OCI-LY7 (cell line): Measurements from ENCODE around the gene AAK1. TPM values are rescaled to one million over a fixed set of nuclear protein-coding genes. Genes with fewer than 3 reads are reported as not detected.
A peak's percentile ranks its signal among the peaks of the same experiment; 100 is the strongest.

Source experiments
- BruUV-seq: library from RNA; stranded (reverse); fragments of 400-500 nt; replicated peaks from 2 replicates; lab custom pipeline; 2021; lab: Mats Ljungman, UMichigan
- CTCF ChIA-PET: fragments of 300-600 bp; sonication (Branson Sonifier 250); formaldehyde crosslinking; loops from one replicate; lab custom pipeline; 2022; ENCODE audit warnings: antibody characterized with exemption; ENCODE audit not compliant: unreplicated experiment; lab: Charles Lee
- POLR2A ChIA-PET: fragments of 300-600 bp; sonication (Branson Sonifier 250); formaldehyde crosslinking; loops from one replicate; lab custom pipeline; 2022; ENCODE audit warnings: antibody characterized with exemption; lab: Charles Lee
- DNase-seq: peaks from one replicate; pipeline ENCODE4 v3.0.0-alpha.2; 2015; ENCODE audit warnings: low spot score
- H2AFZ ChIP-seq: fragments of 200-600 bp; sonication (generic), shearing (Covaris generic); 2 replicates; pipeline ENCODE4 v1.6.1; 2014; ENCODE audit warnings: mild to moderate bottlenecking, antibody characterized with exemption, low read length, moderate library complexity
- H3K27ac ChIP-seq: fragments of 200-600 bp; sonication (generic); 2 replicates; pipeline ENCODE4 v1.5.1; 2014; ENCODE audit warnings: mixed run types, low read depth, mild to moderate bottlenecking, moderate library complexity, low read length, inconsistent platforms; ENCODE audit not compliant: poor library complexity, severe bottlenecking
- H3K36me3 ChIP-seq: fragments of 200-600 bp; sonication (generic); 2 replicates; pipeline ENCODE4 v1.6.1; 2014; ENCODE audit warnings: mild to moderate bottlenecking, antibody characterized with exemption, low read length, moderate library complexity, mixed read lengths; ENCODE audit not compliant: insufficient read depth
- H3K4me1 ChIP-seq: fragments of 200-600 bp; sonication (generic); 2 replicates; pipeline ENCODE4 v1.5.1; 2014; ENCODE audit warnings: mild to moderate bottlenecking, low read length; ENCODE audit not compliant: insufficient read depth, poor library complexity, severe bottlenecking
- H3K4me2 ChIP-seq: fragments of 200-600 bp; sonication (generic); 2 replicates; pipeline ENCODE4 v1.6.1; 2014; ENCODE audit warnings: mild to moderate bottlenecking, low read length
- H3K4me3 ChIP-seq: fragments of 200-600 bp; sonication (generic); 2 replicates; pipeline ENCODE4 v1.5.1; 2014; ENCODE audit warnings: mild to moderate bottlenecking, low read depth, low read length; ENCODE audit not compliant: poor library complexity, severe bottlenecking
- H3K79me2 ChIP-seq: fragments of 200-600 bp; sonication (generic); 2 replicates; pipeline ENCODE4 v1.6.1; 2016; ENCODE audit warnings: low read depth, mild to moderate bottlenecking, low read length, moderate library complexity, mixed read lengths; ENCODE audit not compliant: insufficient read depth
- H3K9me2 ChIP-seq: fragments of 200-600 bp; sonication (generic); 2 replicates; pipeline ENCODE4 v1.6.1; 2016; ENCODE audit warnings: mild to moderate bottlenecking, low read length, mixed read lengths; ENCODE audit not compliant: insufficient read depth
- H3K9me3 ChIP-seq: fragments of 200-600 bp; sonication (generic); 2 replicates; pipeline ENCODE4 v1.6.1; 2014; ENCODE audit warnings: mild to moderate bottlenecking, mixed run types, low read length, mixed read lengths
- H4K20me1 ChIP-seq: fragments of 200-600 bp; sonication (generic); 2 replicates; pipeline ENCODE4 v1.6.1; 2014; ENCODE audit warnings: mild to moderate bottlenecking, antibody characterized with exemption, low read length, moderate library complexity, mixed read lengths; ENCODE audit not compliant: insufficient read depth
- CTCF ChIP-seq: fragments of 200-600 bp; sonication (generic); conservative IDR thresholded peaks from 2 replicates; pipeline ENCODE4 v1.5.1; 2014; ENCODE audit warnings: mild to moderate bottlenecking, antibody characterized with exemption, low read length, moderate library complexity, mixed read lengths
- EZH2phosphoT487 ChIP-seq: fragments of 200-600 bp; sonication (generic); IDR thresholded peaks from 2 replicates; pipeline ENCODE4 v1.6.1; 2018; ENCODE audit warnings: low read depth, borderline replicate concordance, mild to moderate bottlenecking, mixed run types, antibody characterized with exemption, low read length, moderate library complexity, mixed read lengths
- intact Hi-C: fragments of 100-400 bp; cut with micrococcal nuclease; formaldehyde crosslinking; loops from one replicate; pipeline ENCODE4 v1.10.0; 2022; ENCODE audit not compliant: unreplicated experiment
- total RNA-seq, 2 experiments: library from RNA; depleted of rRNA in 1 of 2; stranded (reverse); fragments of >200 nt in 1 of 2; shearing (Covaris generic) in 1 of 2; gene quantifications; 2 replicates each; pipeline ENCODE4 v1.2.3, GENCODE V29; 2014 to 2022

The AAK1 gene
- total RNA-seq, 2 experiments from 2014 or later: 8.3 to 8.5 TPM

- H3K79me2 ChIP-seq: no peaks in the 10 kb centered on the region
- ChIA-PET POLR2A (interaction anchor here (1.0 kb wide), 1 partner anchor 64 kb away, joined by 3 read pairs; no protein-coding TSS in a partner anchor), CTCF (no interaction called here)
- no peak for DNase-seq
- no peak overlapping the region for H3K4me3 ChIP-seq
- no peak overlapping the region for H3K27ac ChIP-seq
- H4K20me1 ChIP-seq: 0 out of 2 replicates have a peak, but pooled peaks cover 16% of the 10 kb centered on the region
- H3K36me3 ChIP-seq: no peaks in the 10 kb centered on the region
- no peak overlapping the region for H3K4me2 ChIP-seq
- no TSS peak for BruUV-seq
- H3K9me2 ChIP-seq: no peaks in the 10 kb centered on the region
- TF ChIP-seq CTCF (no peak), EZH2phosphoT487 (no peak)
- H3K9me3 ChIP-seq: no peaks in the 10 kb centered on the region
- H3K4me1 ChIP-seq: peaks cover 28% of the 10 kb centered on the region
- H2AFZ ChIP-seq: no peak overlapping the region
- intact Hi-C loops: loop anchor here (10.0 kb wide), 2 partner anchors 178 to 212 kb away; partner anchors contain the start of genes GMCL1 and NFU1
These were observed 3.2 kb upstream of the AAK1 start for GRCh38 chr2:69646714-69647113.

GRCh38 chr2:69645921-69646320, 2.4 kb upstream of the AAK1 start:
- no TSS peak for BruUV-seq
- intact Hi-C loops: loop anchor here (10.0 kb wide), 2 partner anchors 179 to 211 kb away; partner anchors contain the start of genes GMCL1 and NFU1
- Histone ChIP-seq H3K4me2 (no peak overlapping the region), H3K79me2 (no peaks in the 10 kb centered on the region), H4K20me1 (0 out of 2 replicates have a peak, but pooled peaks cover 14% of the 10 kb centered on the region), H3K27ac (no peak overlapping the region), H3K9me2 (no peaks in the 10 kb centered on the region), H3K4me3 (no peak overlapping the region), H3K9me3 (no peaks in the 10 kb centered on the region), H3K4me1 (peaks cover 28% of the 10 kb centered on the region), H3K36me3 (no peaks in the 10 kb centered on the region), H2AFZ (no peak overlapping the region)
- ChIA-PET POLR2A (interaction anchor here (1.0 kb wide), 1 partner anchor 65 kb away, joined by 3 read pairs; no protein-coding TSS in a partner anchor), CTCF (no interaction called here)
- TF ChIP-seq EZH2phosphoT487 (no peak), CTCF (no peak)
- DNase-seq: no peak

DNA sequence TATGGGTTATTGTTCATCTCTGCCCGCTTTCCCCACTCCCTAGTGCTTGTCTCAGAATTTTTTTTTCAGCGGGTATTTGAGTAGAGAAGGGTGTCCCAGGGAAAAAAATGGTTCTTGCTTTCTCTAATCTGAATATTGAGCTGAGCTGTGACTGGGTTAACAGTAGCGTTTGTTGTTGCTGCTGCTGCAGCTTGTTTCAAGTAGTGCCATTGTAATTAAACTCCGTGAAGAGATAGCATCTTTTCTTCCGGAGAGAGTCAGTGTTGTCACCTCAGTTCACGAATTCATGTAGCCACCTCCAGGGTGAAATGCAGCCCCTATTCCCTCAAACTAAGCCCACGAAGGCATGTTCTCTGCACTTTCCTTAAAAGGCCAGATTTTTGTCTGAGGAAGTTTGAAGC, 1.5 kb upstream of the AAK1 start:
- Histone ChIP-seq H3K9me2 (no peaks in the 10 kb centered on the region), H4K20me1 (0 out of 2 replicates have a peak, but pooled peaks cover 12% of the 10 kb centered on the region), H3K4me1 (peaks cover 28% of the 10 kb centered on the region), H3K79me2 (no peaks in the 10 kb centered on the region), H3K9me3 (no peaks in the 10 kb centered on the region), H3K4me3 (peak overlapping the region; percentile 92), H3K36me3 (no peaks in the 10 kb centered on the region), H2AFZ (no peak overlapping the region), H3K27ac (no peak overlapping the region), H3K4me2 (peak overlapping the region; percentile 77; the same call in 1 of the 2 replicates)
- CTCF ChIA-PET: no interaction called here
- intact Hi-C loops: loop anchor here (10.0 kb wide), 2 partner anchors 180 to 210 kb away; partner anchors contain the start of genes GMCL1 and NFU1
- TF ChIP-seq EZH2phosphoT487 (no peak), CTCF (no peak)
- BruUV-seq: no TSS peak
- POLR2A ChIA-PET: interaction anchor here (0.9 kb wide), 1 partner anchor 270 kb away, joined by 3 read pairs; the partner anchor contains the start of gene MXD1
- peak; percentile 12 for DNase-seq
